DMS 273 (cell line): Measurements from ENCODE around the gene CFC1B.
"Not testable (repeated sequence)": the region's sequence is repeated elsewhere in the genome, so short reads cannot be mapped to it uniquely, and the experiment has no call there.

ENCODE experiments used
- DNase-seq: peaks from one replicate; lab custom pipeline; 2025; ENCODE audit not compliant: unreplicated experiment; lab: John Stamatoyannopoulos, UW

Gene CFC1B

DNA sequence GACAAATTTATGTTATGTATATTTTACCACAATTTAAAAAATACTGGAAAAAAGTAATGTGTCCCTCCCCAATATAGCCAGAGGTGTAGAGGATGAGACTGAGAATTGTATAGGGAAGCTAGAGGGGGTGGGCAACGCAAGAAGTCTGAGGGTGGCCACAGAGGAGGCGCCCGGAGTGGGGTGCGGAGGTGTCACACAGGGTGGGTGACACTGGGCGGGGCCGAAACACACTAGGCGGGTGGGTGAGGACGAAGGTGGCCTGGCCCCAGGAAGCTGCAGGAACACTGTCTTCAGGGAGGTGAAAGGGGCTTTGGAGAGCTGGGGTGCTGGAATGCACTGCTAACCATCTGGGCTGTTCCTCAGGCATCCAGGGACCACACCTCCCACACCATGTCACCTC lies 35.4 kb downstream of the CFC1B start:
- not testable (repeated sequence) for DNase-seq

DNA sequence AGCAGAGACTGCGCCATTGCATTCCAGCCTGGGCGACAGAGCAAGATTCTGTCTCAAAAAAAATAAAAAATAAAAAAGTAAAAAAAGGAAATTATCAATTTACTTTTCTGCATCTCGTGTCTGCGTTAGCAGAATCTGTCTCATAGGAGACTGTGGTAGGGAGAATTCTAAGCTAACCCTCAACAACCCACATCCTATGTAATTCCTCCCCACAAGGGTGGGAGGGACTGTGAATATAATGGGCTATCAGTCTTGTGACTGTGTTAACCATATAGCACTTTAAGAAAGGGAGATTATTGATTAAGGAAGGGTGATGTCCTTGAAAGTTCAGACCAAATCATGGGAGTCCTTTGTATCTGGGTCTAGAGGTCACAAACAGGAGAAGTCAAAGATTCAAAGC lies 45.1 kb downstream of the CFC1B start:
- not testable (repeated sequence) for DNase-seq

DNA sequence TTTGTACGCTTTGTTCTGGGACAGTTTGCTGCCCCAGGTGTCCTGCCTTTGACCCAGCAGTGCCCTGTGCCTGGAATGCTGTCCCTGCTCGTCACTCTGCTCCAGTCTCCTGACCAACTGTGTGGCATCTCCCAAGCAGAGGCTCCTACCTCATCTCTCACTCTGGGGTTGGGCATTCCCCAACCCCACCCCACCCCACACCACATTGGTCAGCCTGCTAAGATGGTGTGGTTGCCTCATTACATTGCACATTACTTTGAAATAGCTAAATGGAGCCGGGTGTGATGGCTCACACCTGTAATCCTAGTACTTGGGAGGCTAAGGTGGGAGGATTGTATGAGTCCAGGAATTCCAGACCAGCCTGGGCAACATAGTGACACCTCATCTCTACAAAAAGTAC lies 50.9 kb downstream of the CFC1B start:
- DNase-seq = not testable (repeated sequence)

DNA sequence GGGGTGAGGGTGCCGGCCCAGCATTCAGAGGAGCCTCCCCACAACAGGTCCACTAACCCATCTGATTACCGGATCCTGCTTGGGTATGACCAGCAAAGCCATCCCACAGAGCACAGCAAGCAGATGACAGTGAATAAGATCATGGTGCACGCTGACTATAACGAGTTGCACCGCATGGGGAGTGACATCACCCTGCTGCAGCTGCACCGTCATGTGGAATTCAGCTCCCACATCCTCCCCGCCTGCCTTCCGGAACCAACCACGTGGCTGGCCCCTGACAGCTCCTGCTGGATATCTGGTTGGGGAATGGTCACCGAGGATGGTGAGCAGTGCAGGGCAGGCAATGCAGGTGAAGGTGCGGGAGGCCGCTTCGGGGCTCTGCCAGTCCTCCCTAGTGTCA lies 53.2 kb downstream of the CFC1B start:
- not testable (repeated sequence) for DNase-seq

DNA sequence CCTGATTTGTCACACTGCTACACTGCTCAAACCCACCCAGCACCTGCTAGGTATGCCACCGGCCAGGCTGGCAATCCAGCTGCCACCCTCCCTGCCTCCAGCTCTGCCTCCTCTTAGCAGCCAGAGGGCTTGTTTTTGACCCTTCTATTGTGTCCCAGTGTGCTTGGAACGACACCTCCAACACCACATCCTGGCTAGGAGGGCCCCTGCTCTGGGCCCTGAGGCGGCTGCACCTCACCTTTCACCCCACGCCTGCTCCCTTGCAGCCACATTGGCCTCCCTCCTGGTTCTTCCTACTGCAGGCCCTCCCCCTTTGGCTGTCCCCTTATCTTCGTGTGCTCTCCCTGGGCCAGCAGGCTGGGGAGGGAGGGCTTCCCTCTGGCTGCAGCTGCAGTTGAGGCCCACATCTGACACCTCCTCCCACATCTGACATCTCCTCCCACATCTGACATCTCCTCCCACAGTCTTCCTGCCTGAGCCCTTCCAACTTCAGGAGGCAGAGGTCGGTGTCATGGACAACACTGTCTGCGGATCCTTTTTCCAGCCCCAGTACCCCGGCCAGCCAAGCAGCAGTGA lies 55.3 kb downstream of the CFC1B start:
- not testable (repeated sequence) for DNase-seq

DNA sequence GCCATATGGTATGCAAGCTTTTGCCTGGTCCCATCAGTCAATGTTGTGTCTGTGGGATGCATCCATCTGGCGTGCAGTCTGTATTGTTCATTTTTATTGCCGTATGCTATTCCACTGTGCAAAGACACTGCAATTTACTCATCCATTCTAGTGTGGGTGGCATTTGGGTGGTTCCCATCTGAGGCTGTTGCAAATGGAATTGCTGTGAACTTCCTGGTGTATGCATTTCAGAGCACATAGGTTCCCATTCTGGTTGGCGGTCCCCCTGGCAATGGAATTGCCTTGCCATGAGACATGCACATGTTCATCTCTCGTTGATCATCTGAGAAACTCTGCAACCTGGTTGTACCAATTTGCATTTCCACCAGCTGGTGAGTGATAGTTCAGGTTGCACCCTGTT lies 56.5 kb downstream of the CFC1B start:
- not testable (repeated sequence) for DNase-seq
